Measurements from ENCODE around the gene CD84.

DNA sequence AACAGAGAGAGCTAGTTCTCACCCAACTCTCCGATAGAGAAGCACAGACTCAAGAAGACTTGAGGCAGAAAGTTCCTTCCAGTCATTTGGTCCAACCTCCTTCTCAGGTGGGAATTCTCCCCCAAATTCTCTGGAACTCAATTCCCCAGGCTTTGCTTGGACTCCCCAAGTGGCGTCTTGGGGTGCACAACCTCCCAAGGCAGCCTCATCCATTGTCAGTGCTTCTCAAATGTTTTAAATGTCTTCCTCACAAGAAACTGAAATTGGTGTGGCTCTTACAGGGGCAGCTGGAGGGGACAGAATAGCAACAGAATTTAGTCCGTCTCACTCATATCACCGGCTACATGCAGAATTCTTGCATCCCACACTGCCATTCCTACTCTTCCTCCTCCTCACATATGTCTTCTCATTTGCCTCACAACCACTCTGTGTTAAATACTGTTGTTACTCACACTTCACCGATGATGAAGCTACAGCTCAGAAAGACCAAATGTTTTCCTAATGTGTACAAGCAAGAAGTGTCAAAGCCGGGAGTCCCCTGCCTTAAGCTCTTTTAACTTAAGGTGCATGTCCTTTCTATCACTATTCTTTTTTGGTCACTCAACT is 33.4 kb upstream of the CD84 start:
- TF ChIP-seq, protein P1, sequence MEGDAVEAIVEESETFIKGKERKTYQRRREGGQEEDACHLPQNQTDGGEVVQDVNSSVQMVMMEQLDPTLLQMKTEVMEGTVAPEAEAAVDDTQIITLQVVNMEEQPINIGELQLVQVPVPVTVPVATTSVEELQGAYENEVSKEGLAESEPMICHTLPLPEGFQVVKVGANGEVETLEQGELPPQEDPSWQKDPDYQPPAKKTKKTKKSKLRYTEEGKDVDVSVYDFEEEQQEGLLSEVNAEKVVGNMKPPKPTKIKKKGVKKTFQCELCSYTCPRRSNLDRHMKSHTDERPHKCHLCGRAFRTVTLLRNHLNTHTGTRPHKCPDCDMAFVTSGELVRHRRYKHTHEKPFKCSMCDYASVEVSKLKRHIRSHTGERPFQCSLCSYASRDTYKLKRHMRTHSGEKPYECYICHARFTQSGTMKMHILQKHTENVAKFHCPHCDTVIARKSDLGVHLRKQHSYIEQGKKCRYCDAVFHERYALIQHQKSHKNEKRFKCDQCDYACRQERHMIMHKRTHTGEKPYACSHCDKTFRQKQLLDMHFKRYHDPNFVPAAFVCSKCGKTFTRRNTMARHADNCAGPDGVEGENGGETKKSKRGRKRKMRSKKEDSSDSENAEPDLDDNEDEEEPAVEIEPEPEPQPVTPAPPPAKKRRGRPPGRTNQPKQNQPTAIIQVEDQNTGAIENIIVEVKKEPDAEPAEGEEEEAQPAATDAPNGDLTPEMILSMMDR (IDR thresholded peaks at IDR 0.05): no peak
- TF ChIP-seq POLR2A (IDR thresholded peaks at IDR 0.05): no peak
